ENCODE results near the gene NFKBIA. TPM values are rescaled to one million over a fixed set of nuclear protein-coding genes. Genes with fewer than 3 reads are reported as not detected.
A peak's percentile ranks its signal among the peaks of the same experiment; 100 is the strongest.
"Not testable (repeated sequence)": the region's sequence is repeated elsewhere in the genome, so short reads cannot be mapped to it uniquely, and the experiment has no call there.

Gene NFKBIA
- total RNA-seq, 1 donor from 2014 or later: 42.7 TPM

GRCh38 chr14:35396610-35397009, 7.9 kb downstream of the NFKBIA start:
- DNase-seq (ENCODE audit: low spot score): peak; percentile 20
- intact Hi-C loops (cut with DNase I): not testable (repeated sequence)

- DNase-seq (ENCODE audit: low spot score): no peak
- intact Hi-C loops (cut with DNase I): no loop called here
Measured at GRCh38 chr14:35395283-35395682, 9.3 kb downstream of the NFKBIA start.

GRCh38 chr14:35394326-35395013, 10.1 kb downstream of the NFKBIA start:
- intact Hi-C loops (cut with DNase I): no loop called here
- DNase-seq (ENCODE audit: low spot score): no peak

GRCh38 chr14:35393826-35394225, 10.7 kb downstream of the NFKBIA start:
- DNase-seq (ENCODE audit: low spot score): no peak
- intact Hi-C loops (cut with DNase I): no loop called here

GRCh38 chr14:35392103-35392502, 12.4 kb downstream of the NFKBIA start:
- no peak for DNase-seq (ENCODE audit: low spot score)
- intact Hi-C loops (cut with DNase I): no loop called here

- DNase-seq (ENCODE audit: low spot score): no peak
- intact Hi-C loops (cut with DNase I): no loop called here
Measured at GRCh38 chr14:35391388-35391710, 13.2 kb downstream of the NFKBIA start.

GRCh38 chr14:35390577-35391387, 13.8 kb downstream of the NFKBIA start:
- no peak for DNase-seq (ENCODE audit: low spot score)
- intact Hi-C loops (cut with DNase I): no loop called here

GRCh38 chr14:35389315-35389667, 15.3 kb downstream of the NFKBIA start:
- intact Hi-C loops (cut with DNase I): loop anchor here (5.0 kb wide), 1 partner anchor 47 kb away; no protein-coding TSS in a partner anchor
- no peak for DNase-seq (ENCODE audit: low spot score)

- intact Hi-C loops (cut with DNase I): loop anchor here (5.0 kb wide), 1 partner anchor 46 kb away; no protein-coding TSS in a partner anchor
- no peak for DNase-seq (ENCODE audit: low spot score)
Measured at GRCh38 chr14:35388656-35389314, 15.8 kb downstream of the NFKBIA start.

- DNase-seq (ENCODE audit: low spot score): no peak
- intact Hi-C loops (cut with DNase I): loop anchor here (5.0 kb wide), 1 partner anchor 46 kb away; no protein-coding TSS in a partner anchor
Measured at GRCh38 chr14:35387713-35388579, 16.6 kb downstream of the NFKBIA start.

GRCh38 chr14:35387219-35387618, 17.3 kb downstream of the NFKBIA start:
- DNase-seq (ENCODE audit: low spot score): no peak
- intact Hi-C loops (cut with DNase I): loop anchor here (5.0 kb wide), 1 partner anchor 45 kb away; no protein-coding TSS in a partner anchor

- no peak for DNase-seq (ENCODE audit: low spot score)
- intact Hi-C loops (cut with DNase I): loop anchor here (5.0 kb wide), 1 partner anchor 44 kb away; no protein-coding TSS in a partner anchor
Measured at GRCh38 chr14:35386673-35387125, 17.9 kb downstream of the NFKBIA start.

- peak; percentile 86 for DNase-seq (ENCODE audit: low spot score)
- intact Hi-C loops (cut with DNase I): loop anchor here (1.0 to 5.0 kb wide), 2 partner anchors 18 to 43 kb away; no protein-coding TSS in a partner anchor
Measured at GRCh38 chr14:35385042-35385839, 19.3 kb downstream of the NFKBIA start.

GRCh38 chr14:35384455-35385041, 20.0 kb downstream of the NFKBIA start:
- intact Hi-C loops (cut with DNase I): loop anchor here (1.0 to 5.0 kb wide), 2 partner anchors 19 to 42 kb away; no protein-coding TSS in a partner anchor
- no peak for DNase-seq (ENCODE audit: low spot score)

- DNase-seq (ENCODE audit: low spot score): no peak
- intact Hi-C loops (cut with DNase I): no loop called here
Measured at GRCh38 chr14:35383569-35384454, 20.7 kb downstream of the NFKBIA start.

- no peak for DNase-seq (ENCODE audit: low spot score)
- intact Hi-C loops (cut with DNase I): no loop called here
Measured at GRCh38 chr14:35380794-35381193, 23.8 kb downstream of the NFKBIA start.
